ENCODE data around the gene OR2A7.
"Not testable (repeated sequence)": the region's sequence is repeated elsewhere in the genome, so short reads cannot be mapped to it uniquely, and the experiment has no call there.

The OR2A7 gene

GRCh38 chr7:144280010-144280409 lies 15.4 kb upstream of the OR2A7 start:
- CTCF ChIA-PET, H3K9me3 Mint-ChIP-seq, H3K36me3 Mint-ChIP-seq, H3K27me3 Mint-ChIP-seq, H3K27ac Mint-ChIP-seq, DNase-seq, H3K4me1 Mint-ChIP-seq, H3K4me3 Mint-ChIP-seq: not testable (repeated sequence)

- DNase-seq, H3K4me1 Mint-ChIP-seq, H3K9me3 Mint-ChIP-seq, H3K27me3 Mint-ChIP-seq, CTCF ChIA-PET, H3K27ac Mint-ChIP-seq, H3K36me3 Mint-ChIP-seq, H3K4me3 Mint-ChIP-seq: not testable (repeated sequence)
These were observed 10.7 kb upstream of the OR2A7 start for GRCh38 chr7:144275281-144275680.

- H3K36me3 Mint-ChIP-seq, DNase-seq, H3K4me1 Mint-ChIP-seq, H3K27ac Mint-ChIP-seq, H3K4me3 Mint-ChIP-seq, H3K9me3 Mint-ChIP-seq, H3K27me3 Mint-ChIP-seq, CTCF ChIA-PET: not testable (repeated sequence)
These were observed 4.6 kb upstream of the OR2A7 start, which contains the start of gene CTAGE8 for GRCh38 chr7:144269188-144269587. TSS of gene CTAGE8 (minus strand) at chr7:144269288. CDS start at chr7:144269250, 38 bp downstream.

- H3K4me3 Mint-ChIP-seq, DNase-seq, H3K27ac Mint-ChIP-seq, H3K4me1 Mint-ChIP-seq, H3K27me3 Mint-ChIP-seq, H3K36me3 Mint-ChIP-seq, CTCF ChIA-PET, H3K9me3 Mint-ChIP-seq: not testable (repeated sequence)
These were observed 2.5 kb downstream of the OR2A7 start for GRCh38 chr7:144262128-144262527.

- not testable (repeated sequence) for H3K36me3 Mint-ChIP-seq, H3K4me3 Mint-ChIP-seq, H3K27ac Mint-ChIP-seq
These were observed 5.5 kb downstream of the OR2A7 start for GRCh38 chr7:144259067-144259466.

GRCh38 chr7:144256112-144256511 lies 8.5 kb downstream of the OR2A7 start:
- Mint-ChIP-seq H3K27ac (no peak overlapping the region), H3K27me3 (no peaks in the 10 kb centered on the region), H3K4me1 (no peaks in the 10 kb centered on the region), H3K4me3 (no peak overlapping the region), H3K9me3 (no peaks in the 10 kb centered on the region), H3K36me3 (no peaks in the 10 kb centered on the region)
- CTCF ChIA-PET: interaction anchor here (0.6 kb wide), 1 partner anchor 193 kb away, joined by 3 read pairs; no protein-coding TSS in a partner anchor
- no peak for DNase-seq

More at GRCh38 chr7:144259067-144259466, 5.5 kb downstream of the OR2A7 start:
- DNase-seq, H3K4me1 Mint-ChIP-seq, H3K9me3 Mint-ChIP-seq, CTCF ChIA-PET, H3K27me3 Mint-ChIP-seq: not testable (repeated sequence)

GRCh38 chr7:144255471-144255897 lies 9.1 kb downstream of the OR2A7 start:
- Mint-ChIP-seq H3K27me3 (no peaks in the 10 kb centered on the region), H3K27ac (no peak overlapping the region), H3K4me1 (no peaks in the 10 kb centered on the region), H3K9me3 (no peaks in the 10 kb centered on the region), H3K36me3 (no peaks in the 10 kb centered on the region), H3K4me3 (no peak overlapping the region)
- DNase-seq: no peak
- CTCF ChIA-PET: interaction anchor here (0.6 kb wide), 1 partner anchor 193 kb away, joined by 3 read pairs; no protein-coding TSS in a partner anchor

- H3K4me1 Mint-ChIP-seq, H3K27me3 Mint-ChIP-seq, CTCF ChIA-PET, H3K4me3 Mint-ChIP-seq, DNase-seq, H3K9me3 Mint-ChIP-seq, H3K27ac Mint-ChIP-seq, H3K36me3 Mint-ChIP-seq: not testable (repeated sequence)
These were observed 12.3 kb downstream of the OR2A7 start for GRCh38 chr7:144252307-144252706.

- H3K36me3 Mint-ChIP-seq, DNase-seq, H3K27ac Mint-ChIP-seq, CTCF ChIA-PET, H3K9me3 Mint-ChIP-seq, H3K4me3 Mint-ChIP-seq, H3K27me3 Mint-ChIP-seq, H3K4me1 Mint-ChIP-seq: not testable (repeated sequence)
These were observed 16.8 kb downstream of the OR2A7 start for GRCh38 chr7:144247674-144248330.

- H3K4me1 Mint-ChIP-seq, H3K27ac Mint-ChIP-seq, H3K27me3 Mint-ChIP-seq, DNase-seq, H3K36me3 Mint-ChIP-seq, CTCF ChIA-PET, H3K9me3 Mint-ChIP-seq, H3K4me3 Mint-ChIP-seq: not testable (repeated sequence)
These were observed 17.6 kb downstream of the OR2A7 start for GRCh38 chr7:144246967-144247366.

- H3K36me3 Mint-ChIP-seq, H3K9me3 Mint-ChIP-seq, CTCF ChIA-PET, H3K4me3 Mint-ChIP-seq, H3K27ac Mint-ChIP-seq, H3K4me1 Mint-ChIP-seq, DNase-seq, H3K27me3 Mint-ChIP-seq: not testable (repeated sequence)
These were observed 19.2 kb downstream of the OR2A7 start for GRCh38 chr7:144245372-144245771.

- H3K36me3 Mint-ChIP-seq, CTCF ChIA-PET, DNase-seq, H3K4me3 Mint-ChIP-seq, H3K4me1 Mint-ChIP-seq, H3K9me3 Mint-ChIP-seq, H3K27me3 Mint-ChIP-seq, H3K27ac Mint-ChIP-seq: not testable (repeated sequence)
These were observed 25.2 kb downstream of the OR2A7 start, which contains the start of gene OR2A42 for GRCh38 chr7:144239365-144239764. TSS of gene OR2A42 (minus strand) at chr7:144239605. CDS start at chr7:144232843, 6,762 bp downstream.

GRCh38 chr7:144238530-144239082 lies 26.0 kb downstream of the OR2A7 start:
- DNase-seq, H3K36me3 Mint-ChIP-seq, H3K4me3 Mint-ChIP-seq, CTCF ChIA-PET, H3K9me3 Mint-ChIP-seq, H3K27ac Mint-ChIP-seq, H3K4me1 Mint-ChIP-seq, H3K27me3 Mint-ChIP-seq: not testable (repeated sequence)

GRCh38 chr7:144233039-144233438 lies 31.6 kb downstream of the OR2A7 start:
- H3K27ac Mint-ChIP-seq, CTCF ChIA-PET, H3K9me3 Mint-ChIP-seq, H3K27me3 Mint-ChIP-seq, DNase-seq, H3K4me1 Mint-ChIP-seq, H3K4me3 Mint-ChIP-seq, H3K36me3 Mint-ChIP-seq: not testable (repeated sequence)

- H3K27ac Mint-ChIP-seq, CTCF ChIA-PET, H3K9me3 Mint-ChIP-seq, H3K27me3 Mint-ChIP-seq, H3K36me3 Mint-ChIP-seq, DNase-seq, H3K4me3 Mint-ChIP-seq, H3K4me1 Mint-ChIP-seq: not testable (repeated sequence)
These were observed 33.6 kb downstream of the OR2A7 start for GRCh38 chr7:144231027-144231426.
